ENCODE data around the gene BMP7.

BMP7 gene

DNA sequence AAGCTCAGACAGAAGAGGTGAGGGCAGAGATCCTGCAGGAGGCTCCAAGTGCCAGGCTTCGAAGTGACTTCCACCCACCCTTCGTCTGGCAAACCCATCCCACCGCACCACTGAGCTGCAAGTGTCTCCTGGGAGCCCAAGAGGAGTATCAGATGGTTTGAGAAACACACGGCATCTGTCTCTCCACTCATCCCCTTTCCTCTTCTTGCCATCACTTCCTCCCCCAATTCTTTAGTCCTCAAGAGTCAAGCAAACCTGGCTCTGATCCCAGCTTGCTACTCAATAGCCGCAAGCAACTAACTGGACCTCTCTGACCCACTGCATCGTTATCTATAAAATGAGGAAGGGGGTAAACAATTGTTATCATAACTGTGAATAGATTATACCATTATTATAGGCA, 142.1 kb downstream of the BMP7 start:
- DNase-seq (ENCODE audit: low read depth) = no peak

DNA sequence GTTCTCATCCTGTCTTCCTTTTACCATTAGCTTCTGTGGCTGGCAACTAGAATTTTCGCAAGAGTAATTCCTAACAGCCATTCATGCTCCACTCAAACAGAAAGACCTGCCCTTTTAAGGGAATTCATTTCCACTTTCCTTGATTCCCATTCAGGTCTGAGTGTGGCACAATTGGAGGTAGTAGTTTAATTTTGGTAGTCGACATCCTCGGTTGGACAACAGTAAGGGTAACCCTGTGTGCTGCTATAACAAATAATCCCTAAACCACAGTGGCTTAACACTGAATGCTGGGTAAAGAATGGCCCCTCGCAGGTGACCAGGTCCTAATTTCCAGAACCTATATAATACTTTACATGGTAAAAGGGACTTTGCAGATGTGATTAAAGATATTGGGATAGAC, 142.9 kb downstream of the BMP7 start:
- DNase-seq (ENCODE audit: low read depth) = no peak

DNA sequence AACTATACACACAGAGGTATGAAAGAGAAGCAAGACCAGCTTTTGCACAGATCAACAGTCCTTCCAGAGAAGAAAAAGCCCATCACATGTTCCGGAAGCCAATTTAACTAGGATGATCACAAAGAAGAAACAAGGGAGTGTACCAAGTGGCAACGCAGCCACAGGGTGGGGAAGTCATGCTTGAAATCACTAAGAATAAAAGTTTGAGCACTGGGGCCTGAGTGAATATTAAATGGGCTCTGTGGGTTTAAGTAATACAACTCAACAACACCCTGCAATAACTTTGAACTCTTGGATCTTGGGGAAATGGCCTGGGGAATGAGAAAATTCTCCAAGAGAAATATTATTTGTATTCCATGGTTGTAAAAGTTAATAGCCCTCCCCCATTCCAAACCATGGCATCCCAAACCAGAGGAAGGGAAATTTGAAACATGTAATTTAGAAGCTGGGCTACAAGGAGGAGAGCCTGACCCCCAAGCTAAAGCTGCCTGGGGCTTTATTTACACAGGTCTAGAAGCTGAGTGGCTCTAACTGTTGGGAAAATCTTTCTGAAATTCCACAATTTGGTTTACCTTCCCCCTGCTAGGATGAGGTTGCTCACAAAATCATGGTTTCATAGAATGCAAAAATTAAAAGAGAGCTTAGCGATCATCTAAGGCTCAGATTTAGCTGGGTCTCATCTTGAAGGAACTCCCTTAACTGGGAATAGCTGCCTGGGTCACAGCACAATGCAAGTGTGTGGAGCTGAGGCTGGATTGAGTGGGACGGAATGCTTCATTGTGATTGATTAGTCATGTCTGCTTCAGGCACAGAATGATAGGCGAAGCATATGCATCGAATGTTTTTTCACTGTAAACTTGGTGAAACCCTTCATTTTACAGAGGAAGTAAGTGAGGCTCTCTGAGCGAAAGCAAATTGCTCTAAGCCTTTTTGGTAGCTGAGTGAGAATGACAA, 143.6 kb downstream of the BMP7 start:
- DNase-seq (ENCODE audit: low read depth) = no peak

DNA sequence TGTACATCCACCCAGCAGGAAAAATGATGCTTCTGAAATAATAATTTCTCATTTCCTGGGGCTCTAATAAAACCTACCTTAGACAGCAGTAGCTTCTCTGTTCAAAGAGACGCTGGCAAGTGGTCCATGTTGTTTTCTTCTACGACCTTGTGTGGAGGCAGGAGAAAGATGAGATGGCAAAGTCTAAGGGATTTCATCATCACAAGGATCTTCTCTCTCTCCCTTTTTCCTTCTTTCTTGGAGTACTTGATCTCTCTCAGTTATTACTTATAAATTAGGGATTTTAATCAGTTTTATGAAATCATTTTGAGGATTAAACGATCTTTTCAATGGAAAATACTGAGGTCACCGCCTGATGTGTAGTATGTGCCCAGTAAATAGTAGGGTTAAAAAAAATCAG, 147.5 kb downstream of the BMP7 start:
- no peak for DNase-seq (ENCODE audit: low read depth)
